RWPE2 (cell line): ENCODE measurements around the gene EXPH5.

Source experiments
- ATAC-seq: fragments of 200-7000 bp; cut with Tn5 transposase; 3 replicates; pipeline ENCODE4 v1.9.1; 2021; ENCODE audit warnings: low read depth
- DNase-seq: peaks from one replicate; pipeline ENCODE4 v3.0.0-alpha.2; 2020; ENCODE audit warnings: low spot score
- H3K27ac ChIP-seq: fragments of 450-650 bp; 2 replicates; pipeline ENCODE4 v1.5.1; 2017; ENCODE audit warnings: mild to moderate bottlenecking; ENCODE audit not compliant: poor library complexity, severe bottlenecking
- H3K27me3 ChIP-seq: fragments of 250-450 bp; sonication (Bioruptor Pico); 2 replicates; pipeline ENCODE4 v1.5.1; 2021; ENCODE audit warnings: mild to moderate bottlenecking, moderate library complexity; ENCODE audit not compliant: insufficient read depth, poor library complexity, severe bottlenecking
- H3K36me3 ChIP-seq: fragments of 250-450 bp; sonication (Bioruptor Pico); 2 replicates; pipeline ENCODE4 v1.5.1; 2020; ENCODE audit warnings: low read depth, mild to moderate bottlenecking, moderate library complexity
- H3K4me1 ChIP-seq: fragments of 250-450 bp; sonication (Bioruptor Pico); 2 replicates; pipeline ENCODE4 v1.5.1; 2021; ENCODE audit warnings: mild to moderate bottlenecking, moderate library complexity; ENCODE audit not compliant: insufficient read depth, poor library complexity, severe bottlenecking
- H3K4me3 ChIP-seq: fragments of 250-450 bp; sonication (Bioruptor Pico); 2 replicates; pipeline ENCODE4 v1.5.1; 2021; ENCODE audit warnings: mild to moderate bottlenecking, moderate library complexity; ENCODE audit not compliant: severe bottlenecking
- H3K9me3 ChIP-seq: fragments of 250-450 bp; sonication (Bioruptor Pico); 2 replicates; pipeline ENCODE4 v1.5.1; 2021; ENCODE audit warnings: mild to moderate bottlenecking, moderate library complexity; ENCODE audit not compliant: severe bottlenecking
- CTCF ChIP-seq: fragments of 450-650 bp; IDR thresholded peaks from one replicate; pipeline ENCODE4 v1.5.1; 2017; ENCODE audit warnings: mild to moderate bottlenecking, moderate library complexity; ENCODE audit not compliant: poor library complexity, severe bottlenecking

Gene EXPH5

GRCh38 chr11:108622341-108622740, 28.8 kb upstream of the EXPH5 start:
- H3K9me3 ChIP-seq: no peaks in the 10 kb centered on the region
- ATAC-seq (no peak), DNase-seq (no peak)
- peaks cover 12% of the 10 kb centered on the region for H3K4me1 ChIP-seq
- H3K4me3 ChIP-seq: no peak overlapping the region
- no peak for TF ChIP-seq CTCF
- H3K36me3 ChIP-seq: no peaks in the 10 kb centered on the region
- H3K27me3 ChIP-seq: no peaks in the 10 kb centered on the region
- no peak overlapping the region for H3K27ac ChIP-seq

- Histone ChIP-seq H3K27me3 (no peaks in the 10 kb centered on the region), H3K27ac (no peak overlapping the region), H3K4me3 (no peak overlapping the region), H3K36me3 (no peaks in the 10 kb centered on the region), H3K4me1 (peaks cover 21% of the 10 kb centered on the region), H3K9me3 (no peaks in the 10 kb centered on the region)
- no peak for DNase-seq
- ATAC-seq: peak; percentile 40
- TF ChIP-seq CTCF: no peak
Measured at GRCh38 chr11:108620958-108621772, 27.6 kb upstream of the EXPH5 start.

GRCh38 chr11:108618529-108618928, 25.0 kb upstream of the EXPH5 start:
- Histone ChIP-seq H3K9me3 (no peaks in the 10 kb centered on the region), H3K4me3 (no peak overlapping the region), H3K4me1 (peaks cover 22% of the 10 kb centered on the region), H3K27ac (no peak overlapping the region), H3K36me3 (no peaks in the 10 kb centered on the region), H3K27me3 (no peaks in the 10 kb centered on the region)
- ATAC-seq (no peak), DNase-seq (no peak)
- TF ChIP-seq CTCF: no peak

GRCh38 chr11:108617055-108617454, 23.5 kb upstream of the EXPH5 start:
- Histone ChIP-seq H3K4me3 (no peak overlapping the region), H3K4me1 (peaks cover 22% of the 10 kb centered on the region), H3K27ac (peak overlapping the region; percentile 61), H3K9me3 (no peaks in the 10 kb centered on the region), H3K36me3 (no peaks in the 10 kb centered on the region), H3K27me3 (no peaks in the 10 kb centered on the region)
- no peak for TF ChIP-seq CTCF
- DNase-seq (no peak), ATAC-seq (no peak)

GRCh38 chr11:108616549-108616948, 23.0 kb upstream of the EXPH5 start:
- Histone ChIP-seq H3K4me3 (no peak overlapping the region), H3K36me3 (no peaks in the 10 kb centered on the region), H3K4me1 (peaks cover 20% of the 10 kb centered on the region), H3K27ac (peak overlapping the region; percentile 61), H3K27me3 (no peaks in the 10 kb centered on the region), H3K9me3 (no peaks in the 10 kb centered on the region)
- ATAC-seq: peak; percentile 99
- no peak for DNase-seq
- TF ChIP-seq CTCF: no peak
